ENCODE data around the gene ZFAND3.
"Not testable (repeated sequence)": the region's sequence is repeated elsewhere in the genome, so short reads cannot be mapped to it uniquely, and the experiment has no call there.

The ZFAND3 gene

DNA sequence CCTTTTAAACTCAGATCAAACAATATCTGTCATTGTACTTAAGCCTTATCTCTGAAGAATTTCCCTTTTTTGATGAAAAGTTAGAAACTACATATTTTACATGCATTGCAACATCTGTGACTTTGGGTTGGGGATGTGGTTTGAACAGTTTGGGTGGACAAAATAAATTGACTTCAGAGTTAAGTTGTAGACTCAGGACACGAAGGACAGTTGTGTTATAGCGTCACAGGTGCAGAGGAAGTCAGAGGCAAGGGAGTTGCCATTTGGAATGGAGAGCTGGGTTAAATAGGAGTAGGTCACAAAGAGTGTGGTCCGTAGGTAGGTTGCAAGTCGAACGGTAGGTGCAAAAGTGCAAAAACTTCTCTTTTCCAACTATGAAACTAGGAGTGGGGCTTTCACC is 46.0 kb downstream of the ZFAND3 start:
- DNase-seq (ENCODE audit: low spot score), result no peak

DNA sequence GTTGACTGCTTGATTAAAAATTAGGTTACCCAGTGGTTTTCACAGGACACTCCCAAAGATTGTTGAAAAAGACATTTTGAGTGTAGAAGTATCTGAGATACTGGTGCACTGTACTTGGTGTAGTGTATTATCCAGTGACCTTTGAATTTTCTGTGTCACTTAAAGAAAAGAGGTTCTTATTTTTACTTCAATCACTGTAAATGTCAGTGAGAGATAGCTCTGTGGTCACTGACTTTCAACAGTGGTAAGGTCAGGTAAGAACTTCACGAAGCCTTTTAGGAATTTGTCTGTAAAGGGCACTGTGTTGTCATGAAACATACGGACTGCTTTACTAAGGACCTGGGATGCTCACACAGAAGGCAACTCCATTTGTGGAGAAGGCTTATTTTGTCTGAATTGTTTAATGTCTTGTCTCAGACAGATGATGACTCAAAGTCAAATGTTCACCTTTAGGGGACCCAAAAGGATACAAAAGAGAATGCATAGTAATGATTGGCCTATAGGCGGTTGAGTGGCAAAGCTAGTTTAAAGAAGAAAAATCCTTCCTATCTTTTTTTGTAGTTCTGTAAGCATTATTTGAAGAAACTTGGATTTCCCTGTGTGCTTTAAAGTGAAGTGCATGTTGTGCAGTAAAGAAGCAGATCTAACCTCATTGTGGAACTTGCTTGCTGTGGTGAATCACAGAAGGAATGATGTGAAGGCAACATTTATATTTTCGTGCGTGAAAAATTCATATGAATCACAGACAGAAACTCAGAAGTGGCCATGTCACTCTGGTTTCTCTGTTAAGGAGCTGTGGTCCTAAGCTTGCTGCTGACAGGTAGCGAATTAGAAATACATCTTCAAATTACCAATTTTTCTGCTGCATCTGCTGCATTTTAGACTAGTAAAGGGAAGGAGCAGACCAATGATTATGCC is 47.3 kb downstream of the ZFAND3 start:
- no peak for DNase-seq (ENCODE audit: low spot score)

GRCh38 chr6:37867756-37868446 is 48.4 kb downstream of the ZFAND3 start:
- DNase-seq (ENCODE audit: low spot score), result no peak

- DNase-seq (ENCODE audit: low spot score), result no peak
These were observed 48.9 kb downstream of the ZFAND3 start for GRCh38 chr6:37868447-37868825.

GRCh38 chr6:37871616-37872372 is 52.3 kb downstream of the ZFAND3 start:
- no peak for DNase-seq (ENCODE audit: low spot score)

GRCh38 chr6:37872373-37872745 is 52.8 kb downstream of the ZFAND3 start:
- no peak for DNase-seq (ENCODE audit: low spot score)

GRCh38 chr6:37874726-37875125 is 55.2 kb downstream of the ZFAND3 start:
- DNase-seq (ENCODE audit: low spot score), result no peak

DNA sequence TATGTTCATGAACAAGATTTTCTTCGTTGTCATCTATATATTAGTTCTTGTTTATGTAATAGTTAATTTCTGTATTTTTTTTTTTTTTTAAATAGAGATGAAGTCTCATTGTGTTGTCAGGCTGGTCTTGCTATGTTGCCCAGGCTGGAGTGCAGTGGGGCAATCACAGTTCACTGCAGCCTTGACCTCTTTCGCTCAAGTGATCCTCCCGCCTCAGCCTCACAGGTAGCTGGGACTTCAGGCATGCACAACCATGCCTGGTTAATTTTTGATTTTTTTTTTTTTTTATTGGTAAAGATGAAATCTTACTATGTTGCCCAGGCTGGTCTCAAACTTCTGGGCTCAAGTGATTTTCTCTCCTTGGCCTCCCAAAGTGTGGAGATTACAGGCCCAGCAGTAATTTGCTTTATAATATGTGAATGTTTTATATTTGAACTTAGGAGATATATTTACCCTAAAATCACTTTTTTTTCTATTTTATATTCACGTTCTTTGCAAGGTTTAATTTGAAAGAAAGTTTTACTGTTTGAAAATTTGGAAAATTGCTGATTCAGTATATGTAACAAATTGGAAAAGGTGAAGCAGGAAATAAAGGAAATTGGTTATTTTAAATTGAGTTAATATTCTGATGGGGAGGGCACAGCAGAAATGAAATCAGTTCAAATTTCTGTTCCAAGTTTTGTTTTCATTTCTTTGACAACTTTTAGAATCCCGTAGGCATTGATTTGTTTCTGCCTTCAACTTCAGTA is 56.2 kb downstream of the ZFAND3 start:
- DNase-seq (ENCODE audit: low spot score), result no peak

DNA sequence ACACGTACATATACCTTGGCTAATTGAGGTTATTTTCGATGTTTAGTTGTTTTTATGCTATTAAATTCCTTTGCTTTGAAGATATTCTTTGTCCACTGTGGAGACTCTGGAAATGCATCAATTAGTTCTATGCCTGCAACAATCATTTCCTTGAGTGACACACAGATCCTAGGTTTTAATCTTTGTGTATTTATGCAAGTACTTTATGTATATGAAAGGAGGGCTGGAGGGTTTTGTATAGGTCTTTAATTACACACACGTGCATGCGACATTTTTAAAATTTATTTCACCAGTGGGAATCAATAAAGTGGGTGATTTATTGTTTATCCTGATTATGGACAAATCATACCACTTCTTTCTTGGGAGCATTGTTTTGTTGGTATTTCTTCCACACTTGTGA is 57.3 kb downstream of the ZFAND3 start:
- no peak for DNase-seq (ENCODE audit: low spot score)

DNA sequence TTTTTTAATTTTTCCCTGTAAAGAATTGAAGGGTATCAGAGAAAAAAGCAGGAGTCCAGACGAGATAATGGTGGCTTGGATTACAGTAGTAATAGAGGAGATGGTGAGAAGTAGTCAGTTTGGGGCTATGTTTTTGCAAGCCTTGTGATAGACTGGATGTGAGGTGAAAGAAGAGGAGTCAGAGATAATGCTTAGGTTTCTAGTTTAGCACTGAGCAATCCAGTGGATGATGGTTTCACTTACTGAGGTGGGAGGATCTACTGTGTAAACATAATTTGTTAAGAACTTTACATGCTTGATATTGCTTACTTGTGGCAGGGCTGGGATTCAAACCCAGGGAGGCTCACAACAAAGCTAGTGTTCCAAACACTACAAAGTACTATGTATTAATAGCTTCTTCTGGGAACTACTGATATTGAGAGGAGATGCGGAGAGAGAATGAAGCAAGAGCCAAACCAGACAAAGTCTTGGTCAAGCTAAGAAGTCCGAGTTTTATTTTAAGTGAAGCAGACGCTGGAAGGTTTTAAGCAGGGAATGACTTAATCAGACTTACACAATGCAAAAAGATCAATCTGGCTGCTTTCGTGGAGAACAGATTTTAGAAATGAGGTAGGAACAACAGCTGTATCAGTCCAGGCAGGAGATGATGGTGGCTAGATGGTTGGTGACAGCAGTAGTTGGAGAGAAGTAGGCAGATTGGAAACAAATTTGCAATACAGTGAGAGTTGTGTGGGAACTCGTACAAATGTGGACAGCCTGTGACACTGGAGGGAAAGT is 58.0 kb downstream of the ZFAND3 start:
- no peak for DNase-seq (ENCODE audit: low spot score)

GRCh38 chr6:37878150-37878710 is 58.7 kb downstream of the ZFAND3 start:
- no peak for DNase-seq (ENCODE audit: low spot score)

DNA sequence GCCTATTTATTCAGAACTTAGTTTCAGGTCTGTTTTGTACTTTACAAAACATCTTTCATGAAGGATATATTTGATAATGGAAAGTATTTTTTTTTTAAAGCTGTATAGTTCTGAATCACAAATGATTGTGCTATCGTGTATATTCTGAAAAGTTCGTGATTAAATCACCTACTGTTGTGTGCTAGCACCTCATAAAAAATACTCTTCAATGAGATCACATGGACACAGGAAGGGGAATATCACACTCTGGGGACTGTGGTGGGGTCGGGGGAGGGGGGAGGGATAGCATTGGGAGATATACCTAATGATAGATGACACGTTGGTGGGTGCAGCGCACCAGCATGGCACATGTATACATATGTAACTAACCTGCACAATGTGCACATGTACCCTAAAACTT is 61.1 kb downstream of the ZFAND3 start:
- DNase-seq (ENCODE audit: low spot score), result not testable (repeated sequence)

- no peak for DNase-seq (ENCODE audit: low spot score)
These were observed 62.8 kb downstream of the ZFAND3 start for GRCh38 chr6:37882292-37882691.

- DNase-seq (ENCODE audit: low spot score), result no peak
These were observed 63.3 kb downstream of the ZFAND3 start for GRCh38 chr6:37882724-37883413.

- DNase-seq (ENCODE audit: low spot score), result no peak
These were observed 65.0 kb downstream of the ZFAND3 start for GRCh38 chr6:37884548-37884947.

DNA sequence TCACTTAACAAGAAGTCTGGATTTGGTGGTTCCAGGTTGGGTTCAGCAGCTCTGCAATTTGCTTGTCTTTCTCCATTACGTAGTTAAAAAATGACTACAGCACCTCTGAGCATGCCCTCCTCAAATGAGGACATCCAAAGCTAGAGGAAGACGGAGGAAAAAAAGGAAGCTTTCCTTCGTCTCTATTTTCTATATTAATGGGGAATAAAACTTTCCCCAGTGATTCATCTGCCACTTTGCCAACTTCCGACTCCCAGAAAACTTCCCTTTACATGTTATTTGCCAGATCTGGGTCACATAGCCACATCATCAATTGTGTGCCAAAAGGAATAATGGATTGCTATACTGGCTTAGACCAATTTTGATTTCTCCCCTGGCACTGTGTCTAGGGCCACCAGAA is 69.5 kb downstream of the ZFAND3 start:
- no peak for DNase-seq (ENCODE audit: low spot score)

GRCh38 chr6:37889486-37889885 is 70.0 kb downstream of the ZFAND3 start:
- no peak for DNase-seq (ENCODE audit: low spot score)

- no peak for DNase-seq (ENCODE audit: low spot score)
These were observed 71.5 kb downstream of the ZFAND3 start for GRCh38 chr6:37891072-37891471.

- no peak for DNase-seq (ENCODE audit: low spot score)
These were observed 73.7 kb downstream of the ZFAND3 start for GRCh38 chr6:37893257-37893656.

DNA sequence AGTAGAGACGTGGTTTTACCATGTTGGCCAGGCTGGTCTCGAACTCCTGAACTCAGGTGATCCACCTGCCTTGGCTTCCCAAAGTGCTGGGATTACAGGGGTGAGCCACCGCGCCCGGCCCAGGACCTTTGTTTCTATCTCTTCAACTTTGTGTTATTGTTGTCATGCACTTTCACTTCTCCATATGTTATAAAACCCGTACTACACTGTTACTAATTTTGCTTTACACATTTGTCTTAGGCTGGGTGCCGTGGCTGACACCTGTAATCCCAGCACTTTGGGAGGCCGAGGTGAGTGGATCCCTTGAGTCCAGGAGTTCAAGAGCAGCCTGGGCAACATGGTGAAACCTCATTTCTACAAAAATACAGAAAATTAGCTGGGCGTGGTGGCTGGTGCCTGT is 74.2 kb downstream of the ZFAND3 start:
- DNase-seq (ENCODE audit: low spot score), result not testable (repeated sequence)
